K562 (cell line): ENCODE data around the gene ESPN. TPM values are rescaled to one million over a fixed set of nuclear protein-coding genes. Genes with fewer than 3 reads are reported as not detected.

Experiments
- ATAC-seq: fragments of 200-7000 bp; cut with Tn5 transposase; 3 replicates; pipeline ENCODE4 v1.9.1; 2020; ENCODE audit warnings: moderate library complexity
- BruUV-seq: library from RNA; stranded (reverse); fragments of 400-500 nt; replicated peaks from 2 replicates; lab custom pipeline; 2021; lab: Mats Ljungman, UMichigan
- CTCF ChIA-PET: fragments of 300-600 bp; formaldehyde crosslinking; extraction: SDS; loops from one replicate; lab custom pipeline; 2021; ENCODE audit warnings: low intra/inter-chr PET ratio; lab: Yijun Ruan, JAX
- POLR2A ChIA-PET: fragments of 300-600, 350-650 bp; sonication (Branson Sonifier 250); formaldehyde crosslinking; extraction: SDS; loops from one replicate; lab custom pipeline; 2021; ENCODE audit warnings: antibody characterized with exemption, inconsistent platforms; lab: Yijun Ruan, JAX
- DNase-seq, 4 experiments: peaks; one replicate each; pipeline versions ENCODE4 v3.0.0 to v3.0.0-alpha.2; 2011 to 2018; ENCODE audit warnings: low spot score in 3 of 4, mixed read lengths in 3 of 4; ENCODE audit errors: extremely low read depth in 1 of 4
- FAIRE-seq: peaks from 2 replicates; lab custom pipeline; 2011; peaks lifted over from hg19 to GRCh38; lab: Jason Lieb, UNC
- H2AFZ ChIP-seq: 2 replicates; pipeline ENCODE4 v1.6.0; 2011; ENCODE audit warnings: low read depth, low read length, control low read depth, inconsistent platforms
- H3K27ac ChIP-seq: fragments of 200-600 bp; 3 replicates; pipeline ENCODE4 v1.8.0; 2011; ENCODE audit warnings: low read depth, mild to moderate bottlenecking, control low read depth, inconsistent platforms, low read length, moderate library complexity, mixed read lengths; ENCODE audit errors: extremely low read depth
- H3K27me3 ChIP-seq, 2 experiments: fragments of 300-600 bp in 1 of 2; 2 replicates in 1 of 2; 3 replicates in 1 of 2; pipeline versions ENCODE4 v1.6.0 to v1.8.0; 2011; ENCODE audit warnings: inconsistent platforms in 2 of 2, low read length in 2 of 2, mild to moderate bottlenecking in 1 of 2, mixed read lengths in 1 of 2, moderate library complexity in 1 of 2; ENCODE audit not compliant: control insufficient read depth in 2 of 2, insufficient read depth in 2 of 2
- H3K36me3 ChIP-seq: fragments of 300-600 bp; 3 replicates; pipeline ENCODE4 v1.8.0; 2011; ENCODE audit warnings: mild to moderate bottlenecking, low read length, inconsistent platforms; ENCODE audit not compliant: control insufficient read depth, insufficient read depth
- H3K4me1 ChIP-seq, 2 experiments: fragments of 200-600 bp in 1 of 2; replicated peaks in 1 of 2; 2 replicates in 1 of 2; 3 replicates in 1 of 2; pipeline versions ENCODE4 v1.5.1 to v1.8.0; 2011; ENCODE audit warnings: inconsistent platforms in 2 of 2, low read length in 2 of 2, mild to moderate bottlenecking in 1 of 2, mixed read lengths in 1 of 2, moderate library complexity in 1 of 2; ENCODE audit not compliant: control insufficient read depth in 2 of 2, insufficient read depth in 2 of 2
- H3K4me2 ChIP-seq: 2 replicates; pipeline ENCODE4 v1.6.1; 2011; ENCODE audit warnings: low read length, control low read depth, inconsistent platforms, mixed read lengths; ENCODE audit not compliant: insufficient read depth
- H3K4me3 ChIP-seq: fragments of 200-600 bp; sonication (generic), shearing (Covaris generic); 2 replicates; pipeline ENCODE4 v1.5.1; 2016; ENCODE audit warnings: control low read depth, inconsistent platforms
- H3K79me2 ChIP-seq: fragments of 200-600 bp; 3 replicates; pipeline ENCODE4 v1.8.0; 2011; ENCODE audit warnings: low read length, inconsistent platforms; ENCODE audit not compliant: control insufficient read depth, insufficient read depth
- H3K9ac ChIP-seq, 2 experiments: 2 replicates each; pipeline versions ENCODE4 v1.6.0 to v1.6.1; 2011; ENCODE audit warnings: low read depth in 2 of 2, low read length in 2 of 2, control low read depth in 1 of 2, inconsistent platforms in 1 of 2, mild to moderate bottlenecking in 1 of 2, mixed read lengths in 1 of 2; ENCODE audit not compliant: insufficient read depth in 1 of 2
- H3K9me1 ChIP-seq: one replicate; pipeline ENCODE4 v1.6.0; 2011; ENCODE audit warnings: inconsistent platforms, mild to moderate bottlenecking, low read length, moderate library complexity; ENCODE audit not compliant: control insufficient read depth, insufficient read depth
- H3K9me3 ChIP-seq: replicated peaks from 2 replicates; pipeline ENCODE4 v1.5.1; 2011; ENCODE audit warnings: low read depth, low read length, inconsistent platforms; ENCODE audit not compliant: control insufficient read depth, insufficient read depth
- H4K20me1 ChIP-seq: replicated peaks from 2 replicates; pipeline ENCODE4 v1.6.1; 2011; ENCODE audit warnings: low read length, inconsistent platforms, mixed read lengths; ENCODE audit not compliant: control insufficient read depth, insufficient read depth
- SOX6 ChIP-seq: fragments of 450-650 bp; IDR thresholded peaks from 2 replicates; pipeline ENCODE4 v1.6.1; 2014; ENCODE audit warnings: mild to moderate bottlenecking
- WGBS: fragments of 100-300 bp; shearing (Covaris generic); methylation state at CpG from one replicate; pipeline ENCODE4 v1.1.6; 2016; ENCODE audit warnings: low coverage, mixed read lengths; ENCODE audit not compliant: insufficient coverage; ENCODE audit errors: missing lambda C conversion rate; 5-methylcytosine and 5-hydroxymethylcytosine counted together
- in situ Hi-C: fragments of 300-500 bp; cut with MboI; formaldehyde crosslinking; loops from 4 replicates; pipeline ENCODE4 v1.15.0; 2018; ENCODE audit warnings: inconsistent platforms, mixed read lengths
- intact Hi-C: fragments of 100-400 bp; cut with micrococcal nuclease; formaldehyde crosslinking; loops from 2 replicates; pipeline ENCODE4 v1.14.2; 2022
- polyA plus RNA-seq, 8 experiments: library from polyadenylated mRNA; depleted of rRNA in 4 of 8; stranded (reverse) in 5 of 8; unstranded in 3 of 8; fragments of >200 nt; fragmentation: Nextera tagmentation in 2 of 8; fragmentation: Illumina TruSeq in 1 of 8; extraction: Ambion mirVana in 2 of 8; extraction: Trizol in 1 of 8; gene quantifications; 2 replicates each; pipeline versions ENCODE4 v1.2.1 to v1.2.3, GENCODE V29; 2011 to 2014; ENCODE audit warnings: inconsistent platforms in 1 of 8, missing spikeins in 1 of 8
- total RNA-seq, 7 experiments: library from RNA; depleted of rRNA in 6 of 7; stranded (reverse); fragments of >200 nt in 6 of 7; fragmentation: Illumina TruSeq in 2 of 7; extraction: Trizol in 2 of 7; gene quantifications; 2 replicates each; pipeline versions ENCODE4 v1.2.1 to v1.2.3, GENCODE V29; 2011 to 2021; ENCODE audit warnings: low replicate concordance in 1 of 7
- TF ChIP-seq, protein P1 (sequence below), 3 experiments: fragments of 200-800 bp in 1 of 3; sonication (Bioruptor generic) in 1 of 3; sonication (generic) in 1 of 3; formaldehyde crosslinking in 1 of 3; IDR thresholded peaks; 2 replicates each; pipeline versions ENCODE4 v1.6.1 to v1.8.0; 2016 to 2022; ENCODE audit warnings: mild to moderate bottlenecking in 2 of 3, missing compliant biosample characterization in 2 of 3, missing genetic modification characterization in 2 of 3, missing genetic modification reagents in 1 of 3

Gene ESPN
- total and polyA plus RNA-seq, 9 of the 15 experiments (the other 6 are each of a cell fraction or from before 2014, with no cell fraction given), result 0.07 to 1.2 (median 0.45) TPM; not detected in 3

- H3K79me2 ChIP-seq, result no peaks in the 10 kb centered on the region
- CTCF ChIA-PET, result interaction anchor here (0.6 kb wide), 1 partner anchor 36 kb away, joined by 3 read pairs; no protein-coding TSS in a partner anchor
- H3K4me3 ChIP-seq, result no peak overlapping the region
- no peak for ATAC-seq
- H4K20me1 ChIP-seq, result peaks cover 37% of the 10 kb centered on the region
- no peaks in the 10 kb centered on the region for H3K9me3 ChIP-seq
- no peak overlapping the region for H3K27ac ChIP-seq
- H3K4me1 ChIP-seq, result peaks cover 0 to 38% of the 10 kb centered on the region in 2 experiments; a peak in 2 of 5 replicates
- intact Hi-C loops, result no loop called here
- no peak overlapping the region for H2AFZ ChIP-seq
- POLR2A ChIA-PET, result interaction anchor here (0.6 kb wide), 1 partner anchor 25 kb away, joined by 3 read pairs; no protein-coding TSS in a partner anchor
- TF ChIP-seq, protein P1, sequence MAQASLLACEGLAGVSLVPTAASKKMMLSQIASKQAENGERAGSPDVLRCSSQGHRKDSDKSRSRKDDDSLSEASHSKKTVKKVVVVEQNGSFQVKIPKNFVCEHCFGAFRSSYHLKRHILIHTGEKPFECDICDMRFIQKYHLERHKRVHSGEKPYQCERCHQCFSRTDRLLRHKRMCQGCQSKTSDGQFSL (CRISPR knock-in tag; IDR thresholded peaks at IDR 0.05), result peak; percentile 17; the same call in 1 of the 2 replicates
- TF ChIP-seq, protein P1 (tag; IDR thresholded peaks at IDR 0.05), result no peak
- no peak for TF ChIP-seq SOX6
- TF ChIP-seq, all 486 proteins: peak for 1
- no peak overlapping the region for H3K4me2 ChIP-seq
- H3K9ac ChIP-seq, result no peak overlapping the region
- in situ Hi-C loops, result no loop called here
- no peak for DNase-seq
- H3K36me3 ChIP-seq, result no peaks in the 10 kb centered on the region; the same call in 2 of the 3 replicates
- FAIRE-seq, result no peak
- BruUV-seq, result no TSS peak
- WGBS, result 27% methylated on average over 7 of the region's 7 CpGs
- H3K27me3 ChIP-seq, result peaks cover 14 to 47% of the 10 kb centered on the region in 2 experiments; a peak in 4 of 5 replicates
- peaks cover 3% of the 10 kb centered on the region for H3K9me1 ChIP-seq
These were observed 17.0 kb downstream of the ESPN start for GRCh38 chr1:6441586-6441985.
